ENCODE measurements around the gene QPRT. TPM values are rescaled to one million over a fixed set of nuclear protein-coding genes. Genes with fewer than 3 reads are reported as not detected.

The QPRT gene
- total and polyA plus RNA-seq, 2 donors (not counting 1 experiment from before 2014, with no cell fraction given) = 0.06 to 0.22 TPM

DNA sequence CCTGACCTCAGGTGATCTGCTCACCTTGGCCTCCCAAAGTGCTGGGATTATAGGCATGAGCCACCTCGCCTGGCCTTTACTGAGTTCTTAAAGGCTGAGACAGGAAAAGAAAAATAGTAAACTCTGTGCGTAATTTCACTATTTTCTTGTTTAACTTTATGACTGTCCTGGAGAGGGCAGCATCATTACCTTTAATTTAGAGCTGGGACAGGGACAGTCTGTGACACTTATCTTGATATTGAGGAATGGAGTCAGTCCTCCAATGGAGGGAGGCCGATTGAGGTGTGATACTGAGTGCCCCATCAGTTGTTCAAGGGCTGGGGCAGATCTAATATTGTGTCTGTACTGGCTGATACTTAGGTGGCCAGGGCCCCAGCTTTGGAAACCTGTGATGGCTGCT lies 37.4 kb upstream of the QPRT start:
- ATAC-seq (ENCODE audit: low read depth) (no peak), DNase-seq (peak; percentile 43)
- H3K4me1 Mint-ChIP-seq = peaks cover 31% of the 10 kb centered on the region
- peaks cover 20 to 43% of the 10 kb centered on the region in 2 donors for H3K4me1 ChIP-seq (ENCODE audit: control insufficient read depth in 2 of 2, insufficient read depth in 2 of 2, low read length in 2 of 2)
- H3K27ac Mint-ChIP-seq = peak overlapping the region; percentile 37
- CTCF ChIA-PET = interaction anchor here (0.6 to 2.1 kb wide), 11 partner anchors 12 to 364 kb away, joined by 3 to 9 read pairs (median 4); no protein-coding TSS in a partner anchor
- H3K79me2 ChIP-seq (ENCODE audit: control insufficient read depth, insufficient read depth, low read length) = no peaks in the 10 kb centered on the region
- no peaks in the 10 kb centered on the region for H4K20me1 ChIP-seq (ENCODE audit: control insufficient read depth, insufficient read depth, low read length, poor library complexity, severe bottlenecking)
- no peak overlapping the region for H3K4me2 ChIP-seq (replicated peaks; ENCODE audit: low read depth, low read length, poor library complexity, severe bottlenecking)
- no peak overlapping the region for H3K4me3 ChIP-seq (ENCODE audit: control extremely low read depth in 1 of 5, extremely low read depth in 1 of 5, insufficient read depth in 1 of 5, low read depth in 2 of 5, low read length in 4 of 5)
- no peaks in the 10 kb centered on the region for H3K27me3 Mint-ChIP-seq
- WGBS (ENCODE audit: insufficient coverage) = 50% methylated on average over 1 of the region's 3 CpGs
- H3K9me3 Mint-ChIP-seq (ENCODE audit: insufficient read depth) = no peaks in the 10 kb centered on the region
- no peaks in the 10 kb centered on the region for H3K27me3 ChIP-seq (replicated peaks in 1 of 4; ENCODE audit: control extremely low read depth in 1 of 4, control insufficient read depth in 3 of 4, insufficient read depth in 4 of 4, low read length in 3 of 4)
- no peak overlapping the region for H3K9ac ChIP-seq (ENCODE audit: low read length)
- intact Hi-C loops (cut with micrococcal nuclease) = loop anchor here (5.0 kb wide), 1 partner anchor 36 kb away; the partner anchor contains the start of gene QPRT
- H3K9me3 ChIP-seq (ENCODE audit: control extremely low read depth in 1 of 3, control insufficient read depth in 2 of 3, insufficient read depth in 1 of 3, low read length in 2 of 3) = peaks cover 0 to 4% (median 0%) of the 10 kb centered on the region in 3 donors
- TF ChIP-seq, protein P1, sequence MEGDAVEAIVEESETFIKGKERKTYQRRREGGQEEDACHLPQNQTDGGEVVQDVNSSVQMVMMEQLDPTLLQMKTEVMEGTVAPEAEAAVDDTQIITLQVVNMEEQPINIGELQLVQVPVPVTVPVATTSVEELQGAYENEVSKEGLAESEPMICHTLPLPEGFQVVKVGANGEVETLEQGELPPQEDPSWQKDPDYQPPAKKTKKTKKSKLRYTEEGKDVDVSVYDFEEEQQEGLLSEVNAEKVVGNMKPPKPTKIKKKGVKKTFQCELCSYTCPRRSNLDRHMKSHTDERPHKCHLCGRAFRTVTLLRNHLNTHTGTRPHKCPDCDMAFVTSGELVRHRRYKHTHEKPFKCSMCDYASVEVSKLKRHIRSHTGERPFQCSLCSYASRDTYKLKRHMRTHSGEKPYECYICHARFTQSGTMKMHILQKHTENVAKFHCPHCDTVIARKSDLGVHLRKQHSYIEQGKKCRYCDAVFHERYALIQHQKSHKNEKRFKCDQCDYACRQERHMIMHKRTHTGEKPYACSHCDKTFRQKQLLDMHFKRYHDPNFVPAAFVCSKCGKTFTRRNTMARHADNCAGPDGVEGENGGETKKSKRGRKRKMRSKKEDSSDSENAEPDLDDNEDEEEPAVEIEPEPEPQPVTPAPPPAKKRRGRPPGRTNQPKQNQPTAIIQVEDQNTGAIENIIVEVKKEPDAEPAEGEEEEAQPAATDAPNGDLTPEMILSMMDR (IDR thresholded peaks at IDR 0.05) = no peak
- H2AFZ ChIP-seq (ENCODE audit: insufficient read depth, low read depth, low read length, poor library complexity, severe bottlenecking) = no peak overlapping the region
- H3K36me3 ChIP-seq (replicated peaks in 1 of 2; ENCODE audit: control extremely low read depth in 1 of 2, control insufficient read depth in 1 of 2, extremely low read depth in 1 of 2, insufficient read depth in 2 of 2, low read length in 1 of 2) = no peaks in the 10 kb centered on the region
- POLR2A ChIA-PET = no interaction called here
- no peak overlapping the region for H3K4me3 Mint-ChIP-seq
- no peak overlapping the region for H3K27ac ChIP-seq (ENCODE audit: low read length in 2 of 2)

DNA sequence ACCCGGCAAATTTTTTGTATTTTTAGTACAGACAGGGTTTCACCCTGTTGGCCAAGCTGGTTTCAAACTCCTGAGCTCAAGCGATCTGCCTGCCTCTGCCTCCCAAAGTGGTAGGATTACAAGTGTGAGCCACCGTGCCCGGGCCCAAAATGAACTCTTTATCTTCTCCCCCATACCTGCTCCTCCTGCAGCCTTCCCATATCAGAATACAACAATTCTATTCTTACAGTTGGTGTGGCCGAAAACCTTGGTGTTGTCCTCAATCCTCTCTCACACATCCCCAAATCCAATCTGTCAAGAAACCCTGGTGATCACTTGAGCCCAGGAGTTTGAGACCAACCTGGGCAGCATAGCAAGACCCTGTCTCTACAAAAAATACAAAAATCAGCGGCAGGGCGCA lies 35.4 kb upstream of the QPRT start:
- H3K27me3 ChIP-seq (replicated peaks in 1 of 4; ENCODE audit: control extremely low read depth in 1 of 4, control insufficient read depth in 3 of 4, insufficient read depth in 4 of 4, low read length in 3 of 4) = no peaks in the 10 kb centered on the region
- no peak overlapping the region for H3K27ac ChIP-seq (ENCODE audit: low read length in 2 of 2)
- POLR2A ChIA-PET = interaction anchor here (0.8 kb wide), 1 partner anchor 95 kb away, joined by 3 read pairs; no protein-coding TSS in a partner anchor
- H4K20me1 ChIP-seq (ENCODE audit: control insufficient read depth, insufficient read depth, low read length, poor library complexity, severe bottlenecking) = no peaks in the 10 kb centered on the region
- no peak overlapping the region for H3K4me3 Mint-ChIP-seq
- H3K36me3 ChIP-seq (replicated peaks in 1 of 2; ENCODE audit: control extremely low read depth in 1 of 2, control insufficient read depth in 1 of 2, extremely low read depth in 1 of 2, insufficient read depth in 2 of 2, low read length in 1 of 2) = no peaks in the 10 kb centered on the region
- CTCF ChIA-PET = interaction anchor here (0.6 to 1.1 kb wide), 2 partner anchors 44 to 398 kb away, joined by 3 read pairs; no protein-coding TSS in a partner anchor
- H3K27me3 Mint-ChIP-seq = no peaks in the 10 kb centered on the region
- ATAC-seq (ENCODE audit: low read depth) (no peak), DNase-seq (no peak)
- no peak overlapping the region for H2AFZ ChIP-seq (ENCODE audit: insufficient read depth, low read depth, low read length, poor library complexity, severe bottlenecking)
- 95% methylated on average over 6 of the region's 7 CpGs for WGBS (ENCODE audit: insufficient coverage)
- no peak overlapping the region for H3K27ac Mint-ChIP-seq
- intact Hi-C loops (cut with micrococcal nuclease) = loop anchor here (5.0 kb wide), 1 partner anchor 34 kb away; the partner anchor contains the start of gene QPRT
- H3K9me3 Mint-ChIP-seq (ENCODE audit: insufficient read depth) = no peaks in the 10 kb centered on the region
- no peak overlapping the region for H3K4me2 ChIP-seq (replicated peaks; ENCODE audit: low read depth, low read length, poor library complexity, severe bottlenecking)
- peaks cover 0 to 4% (median 0%) of the 10 kb centered on the region in 3 donors for H3K9me3 ChIP-seq (ENCODE audit: control extremely low read depth in 1 of 3, control insufficient read depth in 2 of 3, insufficient read depth in 1 of 3, low read length in 2 of 3)
- no peak overlapping the region for H3K4me3 ChIP-seq (ENCODE audit: control extremely low read depth in 1 of 5, extremely low read depth in 1 of 5, insufficient read depth in 1 of 5, low read depth in 2 of 5, low read length in 4 of 5)
- peaks cover 31% of the 10 kb centered on the region for H3K4me1 Mint-ChIP-seq
- H3K79me2 ChIP-seq (ENCODE audit: control insufficient read depth, insufficient read depth, low read length) = no peaks in the 10 kb centered on the region
- H3K4me1 ChIP-seq (ENCODE audit: control insufficient read depth in 2 of 2, insufficient read depth in 2 of 2, low read length in 2 of 2) = peaks cover 20 to 43% of the 10 kb centered on the region in 2 donors
- H3K9ac ChIP-seq (ENCODE audit: low read length) = no peak overlapping the region
- TF ChIP-seq, protein P1 (IDR thresholded peaks at IDR 0.05) = no peak
- TF ChIP-seq EZH2 (IDR thresholded peaks at IDR 0.05; ENCODE audit: borderline replicate concordance, insufficient read depth, low read depth, low read length, poor library complexity, severe bottlenecking) = no peak

Measured in B cell (primary cell).